ENCODE results near the gene TTC9C. TPM values are rescaled to one million over a fixed set of nuclear protein-coding genes. Genes with fewer than 3 reads are reported as not detected.

The TTC9C gene
- total RNA-seq, 1 experiment from 2014 or later: 33.3 TPM

DNA sequence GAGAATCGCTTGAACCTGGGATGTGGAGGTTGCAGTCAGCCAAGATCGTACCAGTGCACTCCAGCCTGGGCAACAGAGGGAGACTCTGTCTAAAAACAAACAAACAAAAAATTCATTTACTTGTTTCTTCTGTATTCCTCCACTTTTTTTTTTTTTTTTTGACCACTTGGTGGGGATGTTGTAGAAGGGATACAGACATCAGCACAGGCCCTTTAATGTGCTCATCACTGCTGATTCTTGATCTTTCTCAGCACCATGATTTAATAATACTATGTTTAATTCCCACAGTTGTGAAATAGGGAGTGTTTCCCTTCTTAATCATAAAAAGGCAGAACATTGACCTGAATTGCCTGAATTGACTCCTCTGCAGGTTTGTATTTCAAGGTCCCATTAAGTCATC lies 4.5 kb downstream of the TTC9C start:
- intact Hi-C loops (cut with micrococcal nuclease): loop anchor here (1.0 to 2.0 kb wide), 3 partner anchors 36 to 130 kb away; partner anchors contain the start of gene TMEM179B
- H3K9ac ChIP-seq (ENCODE audit: low read length): no peak overlapping the region
- CTCF ChIA-PET: no interaction called here
- peaks cover 45% of the 10 kb centered on the region for H3K79me2 ChIP-seq (ENCODE audit: insufficient read depth, low read length)
- no peak overlapping the region for H2AFZ ChIP-seq (ENCODE audit: low read depth, low read length, poor library complexity, severe bottlenecking)
- ATAC-seq (no peak), DNase-seq (ENCODE audit: low read depth, low spot score) (no peak)
- peaks cover 6 to 10% of the 10 kb centered on the region in 2 experiments; a peak in 3 of 4 replicates for H3K4me1 ChIP-seq (ENCODE audit: control insufficient read depth in 1 of 2, insufficient read depth in 2 of 2, low read length in 2 of 2)
- no peak overlapping the region for H3K4me3 ChIP-seq (replicated peaks in 1 of 2; ENCODE audit: low read depth in 1 of 2, low read length in 2 of 2)
- H3K27me3 ChIP-seq (ENCODE audit: insufficient read depth, low read length): no peaks in the 10 kb centered on the region
- H3K9me2 ChIP-seq (ENCODE audit: insufficient read depth): no peaks in the 10 kb centered on the region
- no peaks in the 10 kb centered on the region for H4K20me1 ChIP-seq (ENCODE audit: insufficient read depth)
- RAD21 ChIA-PET (ENCODE audit: low non-redundant PET in 1 of 2, low total read pairs in 2 of 2, uncharacterized antibody in 2 of 2, unreplicated experiment in 2 of 2): no interaction called here
- H3K4me2 ChIP-seq (ENCODE audit: low read length): no peak overlapping the region
- POLR2A ChIA-PET: no interaction called here
- TF ChIP-seq, protein P1, sequence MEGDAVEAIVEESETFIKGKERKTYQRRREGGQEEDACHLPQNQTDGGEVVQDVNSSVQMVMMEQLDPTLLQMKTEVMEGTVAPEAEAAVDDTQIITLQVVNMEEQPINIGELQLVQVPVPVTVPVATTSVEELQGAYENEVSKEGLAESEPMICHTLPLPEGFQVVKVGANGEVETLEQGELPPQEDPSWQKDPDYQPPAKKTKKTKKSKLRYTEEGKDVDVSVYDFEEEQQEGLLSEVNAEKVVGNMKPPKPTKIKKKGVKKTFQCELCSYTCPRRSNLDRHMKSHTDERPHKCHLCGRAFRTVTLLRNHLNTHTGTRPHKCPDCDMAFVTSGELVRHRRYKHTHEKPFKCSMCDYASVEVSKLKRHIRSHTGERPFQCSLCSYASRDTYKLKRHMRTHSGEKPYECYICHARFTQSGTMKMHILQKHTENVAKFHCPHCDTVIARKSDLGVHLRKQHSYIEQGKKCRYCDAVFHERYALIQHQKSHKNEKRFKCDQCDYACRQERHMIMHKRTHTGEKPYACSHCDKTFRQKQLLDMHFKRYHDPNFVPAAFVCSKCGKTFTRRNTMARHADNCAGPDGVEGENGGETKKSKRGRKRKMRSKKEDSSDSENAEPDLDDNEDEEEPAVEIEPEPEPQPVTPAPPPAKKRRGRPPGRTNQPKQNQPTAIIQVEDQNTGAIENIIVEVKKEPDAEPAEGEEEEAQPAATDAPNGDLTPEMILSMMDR (IDR thresholded peaks at IDR 0.05 in 2 of 3, conservative IDR thresholded peaks at IDR 0.05 in 1 of 3; ENCODE audit: borderline replicate concordance in 1 of 3, insufficient read depth in 1 of 3, low read depth in 2 of 3, low read length in 2 of 3): peak; percentile 21 to 59 (median 33); a peak in 4 of 6 replicates
- peak; percentile 65 for TF ChIP-seq RAD21 (IDR thresholded peaks at IDR 0.05; ENCODE audit: low read depth)
- no peak for TF ChIP-seq JUND (IDR thresholded peaks at IDR 0.05)
- no peaks in the 10 kb centered on the region for H3K9me3 ChIP-seq (ENCODE audit: control insufficient read depth in 1 of 2, insufficient read depth in 1 of 2, low read depth in 1 of 2, low read length in 2 of 2)
- no TSS peak for BruUV-seq (replicated peaks)
- H3K36me3 ChIP-seq (ENCODE audit: control insufficient read depth in 1 of 2, insufficient read depth in 2 of 2, low read length in 2 of 2): peaks cover 9 to 17% of the 10 kb centered on the region in 2 experiments
- H3K27ac ChIP-seq (ENCODE audit: low read depth, low read length): no peak overlapping the region

DNA sequence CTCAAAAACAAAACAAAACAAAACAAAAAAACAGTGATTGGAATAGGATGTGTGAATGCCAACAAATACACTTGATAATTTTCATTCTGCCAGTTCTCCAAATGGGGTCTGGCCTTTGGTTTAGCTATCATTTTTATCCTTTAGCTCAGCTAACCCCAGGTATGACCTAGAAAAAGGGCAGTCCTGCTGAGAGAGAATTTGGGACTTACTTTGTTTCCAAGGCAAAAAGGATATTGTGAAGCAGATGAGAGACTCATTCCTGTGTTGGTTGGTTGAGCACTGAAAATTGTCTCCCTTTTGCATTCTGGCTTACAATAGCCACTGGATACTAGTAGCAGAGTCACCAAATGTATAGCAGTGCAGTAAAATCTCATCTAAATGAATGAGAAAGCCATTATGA lies 8.9 kb downstream of the TTC9C start:
- no TSS peak for BruUV-seq (replicated peaks)
- POLR2A ChIA-PET: interaction anchor here (0.6 kb wide), 1 partner anchor 72 kb away, joined by 4 read pairs; the partner anchor contains the start of genes C11orf98 and CSKMT
- Histone ChIP-seq H3K27ac (ENCODE audit: low read depth, low read length) (no peak overlapping the region), H2AFZ (ENCODE audit: low read depth, low read length, poor library complexity, severe bottlenecking) (no peak overlapping the region), H3K36me3 (ENCODE audit: control insufficient read depth in 1 of 2, insufficient read depth in 2 of 2, low read length in 2 of 2) (peaks cover 14 to 32% of the 10 kb centered on the region in 2 experiments), H3K27me3 (ENCODE audit: insufficient read depth, low read length) (no peaks in the 10 kb centered on the region), H3K4me2 (ENCODE audit: low read length) (no peak overlapping the region), H3K9ac (ENCODE audit: low read length) (no peak overlapping the region), H3K9me2 (ENCODE audit: insufficient read depth) (no peaks in the 10 kb centered on the region), H3K4me1 (ENCODE audit: control insufficient read depth in 1 of 2, insufficient read depth in 2 of 2, low read length in 2 of 2) (no peaks in the 10 kb centered on the region), H3K4me3 (replicated peaks in 1 of 2; ENCODE audit: low read depth in 1 of 2, low read length in 2 of 2) (no peak overlapping the region), H4K20me1 (ENCODE audit: insufficient read depth) (no peaks in the 10 kb centered on the region), H3K9me3 (ENCODE audit: control insufficient read depth in 1 of 2, insufficient read depth in 1 of 2, low read depth in 1 of 2, low read length in 2 of 2) (no peaks in the 10 kb centered on the region), H3K79me2 (ENCODE audit: insufficient read depth, low read length) (peaks cover 14% of the 10 kb centered on the region)
- CTCF ChIA-PET: interaction anchor here (0.6 kb wide), 1 partner anchor 57 kb away, joined by 3 read pairs; no protein-coding TSS in a partner anchor
- RAD21 ChIA-PET (ENCODE audit: low non-redundant PET in 1 of 2, low total read pairs in 2 of 2, uncharacterized antibody in 2 of 2, unreplicated experiment in 2 of 2): no interaction called here
- DNase-seq (ENCODE audit: low read depth, low spot score) (no peak), ATAC-seq (no peak)
- intact Hi-C loops (cut with micrococcal nuclease): no loop called here
- no peak for TF ChIP-seq EGR1 (IDR thresholded peaks at IDR 0.05; ENCODE audit: low read depth)
- TF ChIP-seq, protein P1 (IDR thresholded peaks at IDR 0.05 in 2 of 3, conservative IDR thresholded peaks at IDR 0.05 in 1 of 3; ENCODE audit: borderline replicate concordance in 1 of 3, insufficient read depth in 1 of 3, low read depth in 2 of 3, low read length in 2 of 3): no peak
- TF ChIP-seq ELF1 (IDR thresholded peaks at IDR 0.05; ENCODE audit: borderline replicate concordance, low read depth): no peak
- no peak for TF ChIP-seq ZFX (IDR thresholded peaks at IDR 0.05)
- no peak for TF ChIP-seq JUND (IDR thresholded peaks at IDR 0.05)
- TF ChIP-seq POLR2AphosphoS5 (IDR thresholded peaks at IDR 0.05; ENCODE audit: low read depth, low read length): no peak
- TF ChIP-seq, protein P2, sequence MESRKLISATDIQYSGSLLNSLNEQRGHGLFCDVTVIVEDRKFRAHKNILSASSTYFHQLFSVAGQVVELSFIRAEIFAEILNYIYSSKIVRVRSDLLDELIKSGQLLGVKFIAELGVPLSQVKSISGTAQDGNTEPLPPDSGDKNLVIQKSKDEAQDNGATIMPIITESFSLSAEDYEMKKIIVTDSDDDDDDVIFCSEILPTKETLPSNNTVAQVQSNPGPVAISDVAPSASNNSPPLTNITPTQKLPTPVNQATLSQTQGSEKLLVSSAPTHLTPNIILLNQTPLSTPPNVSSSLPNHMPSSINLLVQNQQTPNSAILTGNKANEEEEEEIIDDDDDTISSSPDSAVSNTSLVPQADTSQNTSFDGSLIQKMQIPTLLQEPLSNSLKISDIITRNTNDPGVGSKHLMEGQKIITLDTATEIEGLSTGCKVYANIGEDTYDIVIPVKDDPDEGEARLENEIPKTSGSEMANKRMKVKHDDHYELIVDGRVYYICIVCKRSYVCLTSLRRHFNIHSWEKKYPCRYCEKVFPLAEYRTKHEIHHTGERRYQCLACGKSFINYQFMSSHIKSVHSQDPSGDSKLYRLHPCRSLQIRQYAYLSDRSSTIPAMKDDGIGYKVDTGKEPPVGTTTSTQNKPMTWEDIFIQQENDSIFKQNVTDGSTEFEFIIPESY (IDR thresholded peaks at IDR 0.05; ENCODE audit: extremely low read depth, insufficient replicate concordance, low read length): no peak
- TF ChIP-seq, protein P3, sequence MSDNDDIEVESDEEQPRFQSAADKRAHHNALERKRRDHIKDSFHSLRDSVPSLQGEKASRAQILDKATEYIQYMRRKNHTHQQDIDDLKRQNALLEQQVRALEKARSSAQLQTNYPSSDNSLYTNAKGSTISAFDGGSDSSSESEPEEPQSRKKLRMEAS (IDR thresholded peaks at IDR 0.05): no peak
- TF ChIP-seq SIN3A (IDR thresholded peaks at IDR 0.05; ENCODE audit: low read depth): no peak
- TF ChIP-seq CBX3 (IDR thresholded peaks at IDR 0.05; ENCODE audit: low read depth): no peak
- TF ChIP-seq RAD21 (IDR thresholded peaks at IDR 0.05; ENCODE audit: low read depth): no peak
- no peak for TF ChIP-seq EZH2phosphoT487 (IDR thresholded peaks at IDR 0.05; ENCODE audit: borderline replicate concordance)
- no peak for TF ChIP-seq EZH2 (IDR thresholded peaks at IDR 0.05)
- no peak for TF ChIP-seq SP1 (IDR thresholded peaks at IDR 0.05; ENCODE audit: low read depth)

All from HCT116 (cell line).